GM23248 (cell line): ENCODE measurements around the gene TET2.

Experiments used
- EZH2 ChIP-seq: fragments of 200-600 bp; sonication (generic); IDR thresholded peaks from 2 replicates; pipeline ENCODE4 v1.6.1; 2018; ENCODE audit warnings: antibody characterized with exemption, mild to moderate bottlenecking; ENCODE audit not compliant: insufficient read depth, poor library complexity, severe bottlenecking
- EZH2phosphoT487 ChIP-seq: fragments of 200-600 bp; sonication (generic); IDR thresholded peaks from 2 replicates; pipeline ENCODE4 v1.6.1; 2018; ENCODE audit warnings: antibody characterized with exemption, moderate library complexity, mild to moderate bottlenecking, low read depth; ENCODE audit not compliant: insufficient read depth

DNA sequence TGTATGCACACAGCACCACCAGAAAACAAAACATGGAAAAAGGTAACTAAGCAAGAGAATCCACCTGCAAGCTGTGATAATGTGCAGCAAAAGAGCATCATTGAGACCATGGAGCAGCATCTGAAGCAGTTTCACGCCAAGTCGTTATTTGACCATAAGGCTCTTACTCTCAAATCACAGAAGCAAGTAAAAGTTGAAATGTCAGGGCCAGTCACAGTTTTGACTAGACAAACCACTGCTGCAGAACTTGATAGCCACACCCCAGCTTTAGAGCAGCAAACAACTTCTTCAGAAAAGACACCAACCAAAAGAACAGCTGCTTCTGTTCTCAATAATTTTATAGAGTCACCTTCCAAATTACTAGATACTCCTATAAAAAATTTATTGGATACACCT is 90.2 kb downstream of the TET2 start:
- TF ChIP-seq EZH2: no peak
- no peak for TF ChIP-seq EZH2phosphoT487
